KMS-11 (cell line): ENCODE results near the gene GPR33.

Experiments used
- H2AFZ ChIP-seq: fragments of 200-600 bp; sonication (generic); 2 replicates; pipeline ENCODE4 v1.6.1; 2016; ENCODE audit warnings: antibody characterized with exemption, mixed run types, low read depth
- H3K27ac ChIP-seq: fragments of 200-600 bp; sonication (generic); 2 replicates; pipeline ENCODE4 v1.6.1; 2016; ENCODE audit warnings: mild to moderate bottlenecking, mixed run types
- H3K27me3 ChIP-seq: fragments of 200-600 bp; sonication (generic); 2 replicates; pipeline ENCODE4 v1.6.1; 2017; ENCODE audit warnings: mild to moderate bottlenecking, low read depth, mixed run types, moderate library complexity; ENCODE audit not compliant: insufficient read depth
- H3K36me3 ChIP-seq: fragments of 200-600 bp; sonication (generic); 2 replicates; pipeline ENCODE4 v1.6.1; 2017; ENCODE audit warnings: mild to moderate bottlenecking, mixed run types; ENCODE audit not compliant: insufficient read depth
- H3K4me1 ChIP-seq: fragments of 200-600 bp; sonication (generic); 2 replicates; pipeline ENCODE4 v1.6.1; 2016; ENCODE audit warnings: mild to moderate bottlenecking, low read depth, mixed run types; ENCODE audit not compliant: poor library complexity, severe bottlenecking
- H3K4me2 ChIP-seq: fragments of 200-600 bp; sonication (generic); 2 replicates; pipeline ENCODE4 v1.7.0; 2016; ENCODE audit warnings: mild to moderate bottlenecking, mixed run types
- H3K4me3 ChIP-seq: fragments of 200-600 bp; sonication (generic); IDR thresholded peaks from 2 replicates; pipeline ENCODE4 v1.6.1; 2017; ENCODE audit warnings: low read depth, low read length, mixed read lengths; ENCODE audit not compliant: insufficient read depth
- H3K79me2 ChIP-seq: fragments of 200-600 bp; sonication (generic); 2 replicates; pipeline ENCODE4 v1.6.1; 2016; ENCODE audit warnings: low read depth, mixed run types; ENCODE audit not compliant: insufficient read depth
- H3K9ac ChIP-seq: fragments of 200-600 bp; sonication (generic); 2 replicates; pipeline ENCODE4 v1.6.1; 2016; ENCODE audit warnings: mild to moderate bottlenecking, mixed run types
- H4K20me1 ChIP-seq: fragments of 200-600 bp; sonication (generic); 2 replicates; pipeline ENCODE4 v1.6.1; 2016; ENCODE audit warnings: mild to moderate bottlenecking, mixed run types; ENCODE audit not compliant: insufficient read depth
- CTCF ChIP-seq: fragments of 200-600 bp; sonication (generic); conservative IDR thresholded peaks from 2 replicates; pipeline ENCODE4 v1.6.1; 2017; ENCODE audit warnings: low read depth, mild to moderate bottlenecking, antibody characterized with exemption, low read length, moderate library complexity, mixed read lengths

The GPR33 gene

GRCh38 chr14:31486764-31487163, 1.1 kb downstream of the GPR33 start:
- no peak overlapping the region for H3K4me2 ChIP-seq
- H3K36me3 ChIP-seq, result no peaks in the 10 kb centered on the region
- H3K27ac ChIP-seq, result no peak overlapping the region
- no peaks in the 10 kb centered on the region for H3K4me1 ChIP-seq
- no peaks in the 10 kb centered on the region for H4K20me1 ChIP-seq
- H3K79me2 ChIP-seq, result no peaks in the 10 kb centered on the region
- H3K27me3 ChIP-seq, result no peaks in the 10 kb centered on the region
- no peak overlapping the region for H3K9ac ChIP-seq
- H3K4me3 ChIP-seq, result no peak overlapping the region
- no peak overlapping the region for H2AFZ ChIP-seq
- TF ChIP-seq CTCF, result no peak

- Histone ChIP-seq H3K4me3 (no peak overlapping the region), H3K4me1 (no peaks in the 10 kb centered on the region), H3K27ac (no peak overlapping the region), H3K4me2 (no peak overlapping the region), H3K9ac (no peak overlapping the region), H3K79me2 (no peaks in the 10 kb centered on the region), H3K36me3 (no peaks in the 10 kb centered on the region), H3K27me3 (no peaks in the 10 kb centered on the region), H4K20me1 (no peaks in the 10 kb centered on the region), H2AFZ (no peak overlapping the region)
- TF ChIP-seq CTCF, result no peak
Observed at GRCh38 chr14:31484754-31485153, 3.1 kb downstream of the GPR33 start.

DNA sequence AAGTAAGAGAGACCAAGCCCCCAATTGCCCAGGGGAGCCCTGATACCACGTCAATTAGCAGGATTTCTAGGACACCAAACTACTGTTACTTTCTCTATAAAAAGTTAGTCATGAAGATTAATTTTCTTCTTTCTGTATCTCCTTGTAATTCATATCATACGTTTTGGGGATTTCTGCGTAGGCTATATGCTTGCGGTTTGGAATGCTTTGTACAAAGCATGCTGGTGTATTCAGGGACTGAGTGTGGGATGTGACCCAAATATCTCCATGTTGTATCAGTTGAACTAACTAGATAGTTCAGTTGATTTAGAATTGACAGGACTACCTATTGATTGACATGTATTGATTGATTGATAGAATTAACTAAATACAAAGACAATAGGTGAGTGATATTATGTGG, 7.7 kb downstream of the GPR33 start:
- H3K4me1 ChIP-seq, result no peaks in the 10 kb centered on the region
- H3K4me3 ChIP-seq, result no peak overlapping the region
- H3K27ac ChIP-seq, result no peak overlapping the region
- H3K27me3 ChIP-seq, result no peaks in the 10 kb centered on the region
- no peak overlapping the region for H3K9ac ChIP-seq
- no peaks in the 10 kb centered on the region for H3K36me3 ChIP-seq
- H4K20me1 ChIP-seq, result no peaks in the 10 kb centered on the region
- H3K4me2 ChIP-seq, result no peak overlapping the region
- H3K79me2 ChIP-seq, result no peaks in the 10 kb centered on the region
- H2AFZ ChIP-seq, result no peak overlapping the region
- TF ChIP-seq CTCF, result no peak

- no peak for TF ChIP-seq CTCF
- Histone ChIP-seq H4K20me1 (no peaks in the 10 kb centered on the region), H3K4me2 (no peak overlapping the region), H3K27me3 (no peaks in the 10 kb centered on the region), H3K27ac (no peak overlapping the region), H3K4me3 (no peak overlapping the region), H3K79me2 (no peaks in the 10 kb centered on the region), H2AFZ (no peak overlapping the region), H3K9ac (no peak overlapping the region), H3K36me3 (no peaks in the 10 kb centered on the region), H3K4me1 (no peaks in the 10 kb centered on the region)
Observed at GRCh38 chr14:31479027-31479426, 8.8 kb downstream of the GPR33 start.

GRCh38 chr14:31477248-31477647, 10.6 kb downstream of the GPR33 start:
- no peak overlapping the region for H3K9ac ChIP-seq

More at GRCh38 chr14:31477248-31477647, 10.6 kb downstream of the GPR33 start:
- H4K20me1 ChIP-seq, result no peaks in the 10 kb centered on the region
- no peaks in the 10 kb centered on the region for H3K36me3 ChIP-seq
- no peaks in the 10 kb centered on the region for H3K79me2 ChIP-seq
- no peak overlapping the region for H3K4me3 ChIP-seq
- no peak overlapping the region for H3K27ac ChIP-seq
- no peaks in the 10 kb centered on the region for H3K27me3 ChIP-seq
- no peak for TF ChIP-seq CTCF
- H3K4me1 ChIP-seq, result no peaks in the 10 kb centered on the region
- H3K4me2 ChIP-seq, result no peak overlapping the region
- no peak overlapping the region for H2AFZ ChIP-seq
